Vagina (tissue), 2 donors: ENCODE data around the gene KDM8.

Source experiments
- CTCF ChIP-seq, 3 experiments: fragments of 450-650 bp in 2 of 3; fragments of 200-600 bp in 1 of 3; sonication (generic) in 1 of 3; IDR thresholded peaks; one replicate each; pipeline ENCODE4 v1.5.1; 2017 to 2019; ENCODE audit warnings: antibody characterized with exemption in 3 of 3, mild to moderate bottlenecking in 2 of 3, moderate library complexity in 2 of 3
- POLR2A ChIP-seq, 2 donors: fragments of 450-650 bp; IDR thresholded peaks; one replicate each; pipeline ENCODE4 v1.6.1; 2017; ENCODE audit warnings: antibody characterized with exemption in 2 of 2, mild to moderate bottlenecking in 2 of 2, moderate library complexity in 2 of 2
- POLR2AphosphoS5 ChIP-seq, 2 donors: sonication (generic); formaldehyde crosslinking; IDR thresholded peaks; one replicate each; pipeline ENCODE4 v1.9.0; 2017; ENCODE audit warnings: antibody characterized with exemption in 2 of 2, mild to moderate bottlenecking in 2 of 2, low read depth in 1 of 2; ENCODE audit not compliant: insufficient read depth in 1 of 2

- TF ChIP-seq CTCF (IDR thresholded peaks at IDR 0.05) (no peak), POLR2A (IDR thresholded peaks at IDR 0.05) (no peak), POLR2AphosphoS5 (IDR thresholded peaks at IDR 0.05; ENCODE audit: insufficient read depth in 1 of 2, low read depth in 1 of 2) (no peak)
These were observed 13.1 kb downstream of the KDM8 start for GRCh38 chr16:27216297-27216885.
